IMR-90 (cell line): ENCODE measurements around the gene TNIP2. TPM values are rescaled to one million over a fixed set of nuclear protein-coding genes. Genes with fewer than 3 reads are reported as not detected.
A peak's percentile ranks its signal among the peaks of the same experiment; 100 is the strongest.

Experiments
- ATAC-seq: fragments of 200-7000 bp; cut with Tn5 transposase; 2 replicates; pipeline ENCODE4 v1.9.1; 2020; ENCODE audit warnings: low read depth, mild to moderate bottlenecking, moderate library complexity
- BruUV-seq: library from RNA; stranded (reverse); fragments of 400-500 nt; replicated peaks from 2 replicates; lab custom pipeline; 2021; lab: Mats Ljungman, UMichigan
- CTCF ChIA-PET: fragments of 300-600 bp; formaldehyde crosslinking; extraction: SDS; loops from one replicate; lab custom pipeline; 2021; ENCODE audit warnings: antibody characterized with exemption; lab: Yijun Ruan, JAX
- POLR2A ChIA-PET: fragments of 300-600 bp; sonication (Branson Sonifier 250); formaldehyde crosslinking; loops from one replicate; lab custom pipeline; 2022; ENCODE audit warnings: antibody characterized with exemption; ENCODE audit not compliant: unreplicated experiment; lab: Charles Lee
- DNase-seq: peaks from one replicate; pipeline ENCODE4 v3.0.0; 2013
- H2AFZ ChIP-seq: replicated peaks from 2 replicates; pipeline ENCODE3; 2013; ENCODE audit warnings: low read length, mild to moderate bottlenecking; ENCODE audit not compliant: poor library complexity
- H2AK5ac ChIP-seq: 2 replicates; pipeline ENCODE4 v1.6.1; 2013; ENCODE audit warnings: low read depth, low read length, inconsistent platforms
- H2AK9ac ChIP-seq: replicated peaks from 2 replicates; pipeline ENCODE3; 2013; ENCODE audit warnings: mild to moderate bottlenecking, low read depth, low read length, moderate library complexity; ENCODE audit not compliant: poor library complexity
- H2BK120ac ChIP-seq: 2 replicates; pipeline ENCODE4 v1.6.1; 2013; ENCODE audit warnings: low read depth, low read length, inconsistent platforms
- H2BK15ac ChIP-seq: 3 replicates; pipeline ENCODE4 v1.6.1; 2013; ENCODE audit warnings: low read depth, low read length, inconsistent platforms
- H2BK20ac ChIP-seq: 2 replicates; pipeline ENCODE4 v1.6.1; 2013; ENCODE audit warnings: low read depth, mild to moderate bottlenecking, inconsistent platforms, low read length, moderate library complexity
- H2BK5ac ChIP-seq: 2 replicates; pipeline ENCODE4 v1.6.1; 2013; ENCODE audit warnings: mild to moderate bottlenecking, low read depth, low read length, inconsistent platforms; ENCODE audit not compliant: poor library complexity, severe bottlenecking
- H3K14ac ChIP-seq: replicated peaks from 2 replicates; pipeline ENCODE4 v1.6.1; 2013; ENCODE audit warnings: low read depth, low read length, inconsistent platforms
- H3K18ac ChIP-seq: 2 replicates; pipeline ENCODE4 v1.6.1; 2013; ENCODE audit warnings: low read depth, low read length, control low read depth
- H3K23ac ChIP-seq: 2 replicates; pipeline ENCODE4 v1.6.1; 2013; ENCODE audit warnings: low read depth, low read length, inconsistent platforms
- H3K27ac ChIP-seq: 2 replicates; pipeline ENCODE4 v1.5.1; 2013; ENCODE audit warnings: mild to moderate bottlenecking, control low read depth, low read length; ENCODE audit not compliant: insufficient read depth
- H3K27me3 ChIP-seq: 2 replicates; pipeline ENCODE4 v1.6.1; 2013; ENCODE audit warnings: low read length; ENCODE audit not compliant: control insufficient read depth, insufficient read depth
- H3K36me3 ChIP-seq: 2 replicates; pipeline ENCODE4 v1.6.1; 2013; ENCODE audit warnings: low read length, mixed read lengths; ENCODE audit not compliant: control insufficient read depth, insufficient read depth
- H3K4ac ChIP-seq: 2 replicates; pipeline ENCODE4 v1.6.1; 2013; ENCODE audit warnings: low read depth, low read length, inconsistent platforms
- H3K4me1 ChIP-seq: 2 replicates; pipeline ENCODE4 v1.6.1; 2013; ENCODE audit warnings: low read length, mixed read lengths; ENCODE audit not compliant: control insufficient read depth, insufficient read depth
- H3K4me2 ChIP-seq: 2 replicates; pipeline ENCODE4 v1.6.1; 2013; ENCODE audit warnings: low read depth, mild to moderate bottlenecking, control low read depth, low read length, moderate library complexity
- H3K4me3 ChIP-seq: 2 replicates; pipeline ENCODE4 v1.5.1; 2013; ENCODE audit warnings: low read depth, mild to moderate bottlenecking, control low read depth, low read length, moderate library complexity; ENCODE audit not compliant: insufficient read depth
- H3K56ac ChIP-seq: 2 replicates; pipeline ENCODE4 v1.6.1; 2013; ENCODE audit warnings: low read length, inconsistent platforms; ENCODE audit not compliant: insufficient read depth; ENCODE audit errors: extremely low read depth
- H3K79me1 ChIP-seq, 2 experiments: 2 replicates each; pipeline ENCODE4 v1.6.1; 2013; ENCODE audit warnings: low read length in 2 of 2, inconsistent platforms in 1 of 2, low read depth in 1 of 2
- H3K9ac ChIP-seq: 2 replicates; pipeline ENCODE4 v1.6.1; 2013; ENCODE audit warnings: low read depth, low read length, control low read depth
- H3K9me1 ChIP-seq: 2 replicates; pipeline ENCODE4 v1.6.1; 2013; ENCODE audit warnings: low read length, inconsistent platforms; ENCODE audit not compliant: insufficient read depth
- H3K9me3 ChIP-seq: 2 replicates; pipeline ENCODE4 v1.6.1; 2013; ENCODE audit warnings: low read length; ENCODE audit not compliant: control insufficient read depth, insufficient read depth
- H4K20me1 ChIP-seq: 2 replicates; pipeline ENCODE4 v1.6.1; 2013; ENCODE audit warnings: low read length, inconsistent platforms; ENCODE audit not compliant: insufficient read depth
- H4K5ac ChIP-seq: 2 replicates; pipeline ENCODE4 v1.6.1; 2013; ENCODE audit warnings: mild to moderate bottlenecking, low read depth, low read length, control low read depth
- H4K8ac ChIP-seq, 2 experiments: 2 replicates each; pipeline ENCODE4 v1.6.1; 2013; ENCODE audit warnings: low read depth in 2 of 2, low read length in 2 of 2, control low read depth in 1 of 2, inconsistent platforms in 1 of 2
- H4K91ac ChIP-seq: 2 replicates; pipeline ENCODE4 v1.6.1; 2013; ENCODE audit warnings: low read depth, low read length, inconsistent platforms; ENCODE audit not compliant: insufficient read depth
- BHLHE40 ChIP-seq: fragments of 150-350 bp; IDR thresholded peaks from 2 replicates; pipeline ENCODE4 v1.6.1; 2016; ENCODE audit warnings: mild to moderate bottlenecking, low read depth, low read length
- CEBPB ChIP-seq: IDR thresholded peaks from 2 replicates; pipeline ENCODE4 v1.6.1; 2012; ENCODE audit warnings: low read depth, low read length, improper control_type of control experiment
- CHD1 ChIP-seq: IDR thresholded peaks from 2 replicates; pipeline ENCODE4 v1.6.1; 2012; ENCODE audit warnings: low read depth, low read length, improper control_type of control experiment
- FOS ChIP-seq: fragments of 150-350 bp; IDR thresholded peaks from 2 replicates; pipeline ENCODE4 v1.6.1; 2016; ENCODE audit warnings: low read depth, low read length
- MAFK ChIP-seq: IDR thresholded peaks from 2 replicates; pipeline ENCODE4 v1.6.1; 2012; ENCODE audit warnings: low read depth, low read length, improper control_type of control experiment
- MAZ ChIP-seq: IDR thresholded peaks from 2 replicates; pipeline ENCODE4 v1.6.1; 2012; ENCODE audit warnings: low read depth, mild to moderate bottlenecking, low read length, improper control_type of control experiment, moderate library complexity, borderline replicate concordance
- MXI1 ChIP-seq: IDR thresholded peaks from 2 replicates; pipeline ENCODE4 v1.6.1; 2012; ENCODE audit warnings: low read depth, mild to moderate bottlenecking, low read length, moderate library complexity, borderline replicate concordance
- NFE2L2 ChIP-seq: fragments of 150-350 bp; IDR thresholded peaks from 2 replicates; pipeline ENCODE4 v1.6.1; 2016; ENCODE audit warnings: low read depth, mild to moderate bottlenecking, low read length
- POLR2A ChIP-seq: IDR thresholded peaks from 2 replicates; pipeline ENCODE4 v1.6.1; 2012; ENCODE audit warnings: mild to moderate bottlenecking, low read depth, low read length
- RAD21 ChIP-seq: IDR thresholded peaks from 2 replicates; pipeline ENCODE4 v1.6.1; 2012; ENCODE audit warnings: low read length, improper control_type of control experiment
- RCOR1 ChIP-seq: IDR thresholded peaks from 2 replicates; pipeline ENCODE4 v1.6.1; 2012; ENCODE audit warnings: mild to moderate bottlenecking, low read length, improper control_type of control experiment; ENCODE audit not compliant: insufficient replicate concordance
- RFX5 ChIP-seq: IDR thresholded peaks from 2 replicates; pipeline ENCODE4 v1.8.0; 2012; ENCODE audit warnings: low read depth, mild to moderate bottlenecking, low read length, moderate library complexity
- SMC3 ChIP-seq: fragments of 150-350 bp; IDR thresholded peaks from 2 replicates; pipeline ENCODE4 v1.6.1; 2016; ENCODE audit warnings: low read depth, mild to moderate bottlenecking, antibody characterized with exemption, low read length, moderate library complexity
- WGBS, 2 experiments: methylation state at CpG; one replicate each; pipeline versions ENCODE4 v1.1.5 to v1.1.7; 2013; ENCODE audit warnings: missing lambda C conversion rate in 2 of 2; ENCODE audit not compliant: insufficient read length in 1 of 2; ENCODE audit errors: extremely low coverage in 2 of 2; 5-methylcytosine and 5-hydroxymethylcytosine counted together
- dilution Hi-C: fragments of 300-500 bp; cut with HindIII; formaldehyde crosslinking; loops from one replicate; pipeline ENCODE4 v1.14.3; 2018; ENCODE audit warnings: low sequenced_read_pairs; ENCODE audit not compliant: unreplicated experiment
- in situ Hi-C: fragments of 300-500 bp; cut with MboI; formaldehyde crosslinking; loops from 3 replicates; pipeline ENCODE4 v1.14.3; 2019; ENCODE audit warnings: low sequenced_read_pairs, inconsistent platforms, mixed read lengths
- intact Hi-C: fragments of 100-400 bp; cut with micrococcal nuclease; formaldehyde crosslinking; loops from 2 replicates; pipeline ENCODE4 v1.10.0; 2022
- polyA plus RNA-seq, 3 experiments: library from polyadenylated mRNA; depleted of rRNA; stranded (reverse); fragments of >200 nt; gene quantifications; 2 replicates each; pipeline ENCODE4 v1.2.3, GENCODE V29; 2012; ENCODE audit warnings: low replicate concordance in 1 of 3
- total RNA-seq: library from RNA; depleted of rRNA; stranded (reverse); fragments of >200 nt; gene quantifications from 2 replicates; pipeline ENCODE4 v1.2.3, GENCODE V29; 2012
- TF ChIP-seq, protein P1 (sequence below): fragments of 150-350 bp; IDR thresholded peaks from 2 replicates; pipeline ENCODE4 v1.6.1; 2017; ENCODE audit warnings: mild to moderate bottlenecking, antibody characterized with exemption, low read length, low read depth
- TF ChIP-seq, protein P2 (sequence below): fragments of 150-350 bp; IDR thresholded peaks from 2 replicates; pipeline ENCODE4 v1.6.1; 2016; ENCODE audit warnings: low read depth, mild to moderate bottlenecking, low read length, moderate library complexity, borderline replicate concordance

Gene TNIP2
- total and polyA plus RNA-seq, 2 of the 4 experiments (the other 2 are of a cell fraction) = 33.3 to 38.5 TPM

DNA sequence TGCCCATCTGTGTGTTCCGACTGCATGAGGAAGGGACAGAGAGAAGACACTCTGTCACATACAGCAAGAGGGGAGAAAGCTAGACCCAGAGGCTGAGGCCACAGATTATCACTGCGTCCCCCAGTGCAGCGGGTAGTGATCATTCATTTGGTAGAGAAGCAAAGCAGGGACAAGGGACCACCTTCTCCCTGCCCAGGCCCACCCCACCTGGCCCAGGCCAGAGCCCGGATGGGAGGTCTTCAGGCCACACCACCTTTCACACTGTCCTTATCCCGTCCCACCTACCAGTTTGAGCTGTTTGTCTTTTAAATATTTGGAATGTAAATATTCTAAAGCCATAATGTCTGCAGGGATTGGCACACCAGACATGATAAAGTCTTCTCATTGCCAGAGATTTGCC, 10.6 kb downstream of the TNIP2 start:
- DNase-seq (no peak), ATAC-seq (no peak; the same call in 1 of the 2 replicates)
- Histone ChIP-seq H3K9ac (no peak overlapping the region), H3K4ac (peak overlapping the region; percentile 24), H3K23ac (no peak overlapping the region; the same call in 1 of the 2 replicates), H2AK5ac (peak overlapping the region; percentile 80), H3K27me3 (no peaks in the 10 kb centered on the region), H4K20me1 (peaks cover 25% of the 10 kb centered on the region), H2BK15ac (no peak overlapping the region), H3K18ac (no peak overlapping the region), H3K36me3 (peaks cover 49% of the 10 kb centered on the region), H3K27ac (no peak overlapping the region; the same call in 1 of the 2 replicates), H3K4me1 (peaks cover 28% of the 10 kb centered on the region), H2BK20ac (no peak overlapping the region), H3K9me3 (no peaks in the 10 kb centered on the region), H3K56ac (no peak overlapping the region), H2AK9ac (peak overlapping the region; percentile 33), H4K91ac (peak overlapping the region; percentile 1; the same call in 1 of the 2 replicates), H2BK120ac (no peak overlapping the region; the same call in 1 of the 2 replicates), H4K8ac (no peak overlapping the region), H3K4me2 (no peak overlapping the region), H2BK5ac (peak overlapping the region; percentile 64), H3K4me3 (no peak overlapping the region), H3K79me1 (peaks cover 22 to 81% of the 10 kb centered on the region in 2 experiments; a peak in 3 of 4 replicates), H2AFZ (peak overlapping the region; percentile 17), H4K5ac (no peak overlapping the region), H3K14ac (no peak overlapping the region), H3K9me1 (peaks cover 42% of the 10 kb centered on the region)
- ChIA-PET POLR2A (no interaction called here), CTCF (interaction anchor here (0.5 to 0.9 kb wide), 3 partner anchors 15 to 41 kb away, joined by 4 to 10 read pairs (median 4); no protein-coding TSS in a partner anchor)
- in situ Hi-C loops = no loop called here
- intact Hi-C loops = no loop called here
- TF ChIP-seq MAFK (no peak), RAD21 (no peak), SMC3 (no peak), FOS (no peak), NFE2L2 (no peak), POLR2A (no peak), BHLHE40 (no peak), MXI1 (no peak), CHD1 (no peak), RCOR1 (no peak), MAZ (no peak), CEBPB (no peak), RFX5 (no peak)
- TF ChIP-seq, protein P1, sequence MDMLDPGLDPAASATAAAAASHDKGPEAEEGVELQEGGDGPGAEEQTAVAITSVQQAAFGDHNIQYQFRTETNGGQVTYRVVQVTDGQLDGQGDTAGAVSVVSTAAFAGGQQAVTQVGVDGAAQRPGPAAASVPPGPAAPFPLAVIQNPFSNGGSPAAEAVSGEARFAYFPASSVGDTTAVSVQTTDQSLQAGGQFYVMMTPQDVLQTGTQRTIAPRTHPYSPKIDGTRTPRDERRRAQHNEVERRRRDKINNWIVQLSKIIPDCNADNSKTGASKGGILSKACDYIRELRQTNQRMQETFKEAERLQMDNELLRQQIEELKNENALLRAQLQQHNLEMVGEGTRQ = no peak
- TF ChIP-seq, protein P2, sequence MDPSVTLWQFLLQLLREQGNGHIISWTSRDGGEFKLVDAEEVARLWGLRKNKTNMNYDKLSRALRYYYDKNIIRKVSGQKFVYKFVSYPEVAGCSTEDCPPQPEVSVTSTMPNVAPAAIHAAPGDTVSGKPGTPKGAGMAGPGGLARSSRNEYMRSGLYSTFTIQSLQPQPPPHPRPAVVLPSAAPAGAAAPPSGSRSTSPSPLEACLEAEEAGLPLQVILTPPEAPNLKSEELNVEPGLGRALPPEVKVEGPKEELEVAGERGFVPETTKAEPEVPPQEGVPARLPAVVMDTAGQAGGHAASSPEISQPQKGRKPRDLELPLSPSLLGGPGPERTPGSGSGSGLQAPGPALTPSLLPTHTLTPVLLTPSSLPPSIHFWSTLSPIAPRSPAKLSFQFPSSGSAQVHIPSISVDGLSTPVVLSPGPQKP = no peak
- WGBS, 2 experiments = no CpG with 5 or more reads among the region's 5 CpGs
- BruUV-seq = no TSS peak
- dilution Hi-C loops = no loop called here
